GM23338 (cell line): Measurements from ENCODE around the gene UMODL1. TPM values are rescaled to one million over a fixed set of nuclear protein-coding genes. Genes with fewer than 3 reads are reported as not detected.

ENCODE experiments used
- ATAC-seq: fragments of 200-7000 bp; cut with Tn5 transposase; 3 replicates; pipeline ENCODE4 v1.9.1; 2020
- DNase-seq: peaks from one replicate; pipeline ENCODE4 v3.0.0-alpha.2; 2015; ENCODE audit warnings: low spot score
- H2AFZ ChIP-seq: fragments of 200-600 bp; sonication (generic); 2 replicates; pipeline ENCODE4 v1.8.0; 2016; ENCODE audit warnings: antibody characterized with exemption, mild to moderate bottlenecking, moderate library complexity
- H3F3A ChIP-seq: fragments of 200-600 bp; sonication (generic); replicated peaks from 2 replicates; pipeline ENCODE4 v1.8.0; 2017; ENCODE audit warnings: antibody characterized with exemption, mixed run types, low read depth
- H3K27ac ChIP-seq: fragments of 200-600 bp; sonication (generic); 2 replicates; pipeline ENCODE4 v1.6.1; 2016; ENCODE audit warnings: low read depth
- H3K27me3 ChIP-seq: fragments of 200-600 bp; sonication (generic); 2 replicates; pipeline ENCODE4 v1.8.0; 2016; ENCODE audit warnings: mild to moderate bottlenecking, mixed run types, moderate library complexity; ENCODE audit not compliant: insufficient read depth
- H3K36me3 ChIP-seq: fragments of 200-600 bp; sonication (generic); 2 replicates; pipeline ENCODE4 v1.8.0; 2016; ENCODE audit warnings: mild to moderate bottlenecking; ENCODE audit not compliant: insufficient read depth
- H3K4me1 ChIP-seq: fragments of 200-600 bp; sonication (generic); 2 replicates; pipeline ENCODE4 v1.8.0; 2016; ENCODE audit warnings: mild to moderate bottlenecking, moderate library complexity; ENCODE audit not compliant: insufficient read depth
- H3K4me2 ChIP-seq: fragments of 200-600 bp; sonication (generic); 2 replicates; pipeline ENCODE4 v1.7.1; 2017; ENCODE audit warnings: mixed run types
- H3K4me3 ChIP-seq: fragments of 200-600 bp; sonication (generic); 2 replicates; pipeline ENCODE4 v1.6.1; 2016; ENCODE audit warnings: mixed run types
- H3K79me2 ChIP-seq: fragments of 200-600 bp; sonication (generic); replicated peaks from 2 replicates; pipeline ENCODE4 v1.8.0; 2017; ENCODE audit warnings: mild to moderate bottlenecking; ENCODE audit not compliant: insufficient read depth
- H3K9me2 ChIP-seq: fragments of 200-600 bp; sonication (generic); 2 replicates; pipeline ENCODE4 v1.8.0; 2017; ENCODE audit not compliant: insufficient read depth
- H4K20me1 ChIP-seq: fragments of 200-600 bp; sonication (generic); replicated peaks from 2 replicates; pipeline ENCODE4 v1.8.0; 2017; ENCODE audit warnings: mild to moderate bottlenecking; ENCODE audit not compliant: insufficient read depth
- H3K27ac Mint-ChIP-seq: 2 replicates; pipeline ENCODE4 v1.8.0; 2020; ENCODE audit warnings: inconsistent platforms, mild to moderate bottlenecking, moderate library complexity, mixed read lengths
- H3K27me3 Mint-ChIP-seq: 3 replicates; pipeline ENCODE4 v1.8.0; 2022; ENCODE audit warnings: low read depth, mild to moderate bottlenecking, moderate library complexity, mixed read lengths, inconsistent platforms; ENCODE audit not compliant: insufficient read depth, poor library complexity
- H3K36me3 Mint-ChIP-seq: 3 replicates; pipeline ENCODE4 v1.8.0; 2021; ENCODE audit warnings: low read depth, mild to moderate bottlenecking, inconsistent platforms, moderate library complexity, mixed read lengths
- H3K4me1 Mint-ChIP-seq: 3 replicates; pipeline ENCODE4 v1.8.0; 2020; ENCODE audit warnings: mild to moderate bottlenecking, inconsistent platforms, mixed read lengths
- H3K4me3 Mint-ChIP-seq: 3 replicates; pipeline ENCODE4 v1.8.0; 2021; ENCODE audit warnings: moderate library complexity, mild to moderate bottlenecking, inconsistent platforms, mixed read lengths
- H3K9me3 Mint-ChIP-seq: 3 replicates; pipeline ENCODE4 v1.8.0; 2020; ENCODE audit warnings: moderate library complexity, mild to moderate bottlenecking, inconsistent platforms, mixed read lengths
- CREB1 ChIP-seq: fragments of 250-450 bp; sonication (Bioruptor Pico); IDR thresholded peaks from 2 replicates; pipeline ENCODE4 v1.5.0; 2020; ENCODE audit warnings: low read depth, mild to moderate bottlenecking, moderate library complexity
- ETS1 ChIP-seq: IDR thresholded peaks from 2 replicates; pipeline ENCODE4 v1.6.1; 2016; ENCODE audit warnings: antibody characterized with exemption
- EZH2 ChIP-seq: fragments of 200-600 bp; sonication (generic); IDR thresholded peaks from one replicate; pipeline ENCODE4 v1.8.0; 2017; ENCODE audit warnings: antibody characterized with exemption, mild to moderate bottlenecking, low read depth; ENCODE audit not compliant: unreplicated experiment
- EZH2phosphoT487 ChIP-seq: fragments of 200-600 bp; sonication (generic); IDR thresholded peaks from one replicate; pipeline ENCODE4 v1.8.1; 2018; ENCODE audit warnings: antibody characterized with exemption; ENCODE audit not compliant: unreplicated experiment
- JUNB ChIP-seq: IDR thresholded peaks from one replicate; pipeline ENCODE4 v1.6.1; 2016; ENCODE audit warnings: antibody characterized with exemption; ENCODE audit not compliant: unreplicated experiment
- NANOG ChIP-seq: IDR thresholded peaks from 2 replicates; pipeline ENCODE4 v1.6.1; 2016; ENCODE audit warnings: antibody characterized with exemption, borderline replicate concordance
- POLR2AphosphoS5 ChIP-seq: IDR thresholded peaks from 2 replicates; pipeline ENCODE4 v1.6.1; 2016; ENCODE audit warnings: antibody characterized with exemption, low read depth
- STAT1 ChIP-seq: IDR thresholded peaks from one replicate; pipeline ENCODE4 v1.6.1; 2016; ENCODE audit warnings: antibody characterized with exemption; ENCODE audit not compliant: unreplicated experiment
- ZNF114 ChIP-seq: fragments of 250-450 bp; sonication (Bioruptor Pico); IDR thresholded peaks from 2 replicates; pipeline ENCODE4 v1.5.0; 2020; ENCODE audit warnings: mild to moderate bottlenecking, moderate library complexity
- ZNF331 ChIP-seq: fragments of 250-450 bp; sonication (Bioruptor Pico); IDR thresholded peaks from 2 replicates; pipeline ENCODE4 v1.5.0; 2020; ENCODE audit warnings: low read depth, mild to moderate bottlenecking, moderate library complexity
- ZNF462 ChIP-seq: fragments of 250-450 bp; sonication (Bioruptor Pico); IDR thresholded peaks from 2 replicates; pipeline ENCODE4 v1.5.0; 2020; ENCODE audit warnings: mild to moderate bottlenecking, moderate library complexity
- polyA plus RNA-seq: library from polyadenylated mRNA; unstranded; fragments of >200 nt; fragmentation: Nextera tagmentation; extraction: Ambion mirVana; gene quantifications from 2 replicates; pipeline ENCODE4 v1.2.1, GENCODE V29; 2016
- total RNA-seq: library from RNA; depleted of rRNA; stranded (reverse); fragments of >200 nt; shearing (Covaris generic); gene quantifications from 2 replicates; pipeline ENCODE4 v1.2.3, GENCODE V29; 2014
- TF ChIP-seq, protein P1 (sequence below), 2 experiments: fragments of 200-600 bp in 1 of 2; sonication (generic) in 1 of 2; conservative IDR thresholded peaks; 2 replicates each; pipeline versions ENCODE4 v1.5.1 to v1.6.1; 2016 to 2017; ENCODE audit warnings: antibody characterized with exemption in 2 of 2, low read depth in 2 of 2, mild to moderate bottlenecking in 2 of 2, moderate library complexity in 1 of 2
- TF ChIP-seq, protein P2 (sequence below): IDR thresholded peaks from one replicate; pipeline ENCODE4 v1.6.1; 2018; ENCODE audit warnings: antibody characterized with exemption; ENCODE audit not compliant: unreplicated experiment

The UMODL1 gene
- total and polyA plus RNA-seq, 2 experiments from 2014 or later, result not detected

- H3K9me3 Mint-ChIP-seq, result peaks cover 11% of the 10 kb centered on the region
- peaks cover 7% of the 10 kb centered on the region for H3K4me1 Mint-ChIP-seq
- no peak overlapping the region for H3K4me3 ChIP-seq
- no peaks in the 10 kb centered on the region for H3K9me2 ChIP-seq
- ATAC-seq (no peak), DNase-seq (no peak)
- H3K27ac ChIP-seq, result no peak overlapping the region
- no peak overlapping the region for H3K4me3 Mint-ChIP-seq
- H3K27ac Mint-ChIP-seq, result no peak overlapping the region
- H3K27me3 Mint-ChIP-seq, result peaks cover 5% of the 10 kb centered on the region
- no peaks in the 10 kb centered on the region for H3K27me3 ChIP-seq
- no peak overlapping the region for H2AFZ ChIP-seq
- no peaks in the 10 kb centered on the region for H3K36me3 ChIP-seq
- peaks cover 9% of the 10 kb centered on the region; the same call in 2 of the 3 replicates for H3K36me3 Mint-ChIP-seq
- H3K4me2 ChIP-seq, result no peak overlapping the region
- H4K20me1 ChIP-seq, result no peaks in the 10 kb centered on the region
- H3K79me2 ChIP-seq, result no peaks in the 10 kb centered on the region
- H3K4me1 ChIP-seq, result no peaks in the 10 kb centered on the region
- TF ChIP-seq STAT1, result no peak
- no peak for TF ChIP-seq EZH2phosphoT487
- TF ChIP-seq CREB1, result no peak
- TF ChIP-seq, protein P1, sequence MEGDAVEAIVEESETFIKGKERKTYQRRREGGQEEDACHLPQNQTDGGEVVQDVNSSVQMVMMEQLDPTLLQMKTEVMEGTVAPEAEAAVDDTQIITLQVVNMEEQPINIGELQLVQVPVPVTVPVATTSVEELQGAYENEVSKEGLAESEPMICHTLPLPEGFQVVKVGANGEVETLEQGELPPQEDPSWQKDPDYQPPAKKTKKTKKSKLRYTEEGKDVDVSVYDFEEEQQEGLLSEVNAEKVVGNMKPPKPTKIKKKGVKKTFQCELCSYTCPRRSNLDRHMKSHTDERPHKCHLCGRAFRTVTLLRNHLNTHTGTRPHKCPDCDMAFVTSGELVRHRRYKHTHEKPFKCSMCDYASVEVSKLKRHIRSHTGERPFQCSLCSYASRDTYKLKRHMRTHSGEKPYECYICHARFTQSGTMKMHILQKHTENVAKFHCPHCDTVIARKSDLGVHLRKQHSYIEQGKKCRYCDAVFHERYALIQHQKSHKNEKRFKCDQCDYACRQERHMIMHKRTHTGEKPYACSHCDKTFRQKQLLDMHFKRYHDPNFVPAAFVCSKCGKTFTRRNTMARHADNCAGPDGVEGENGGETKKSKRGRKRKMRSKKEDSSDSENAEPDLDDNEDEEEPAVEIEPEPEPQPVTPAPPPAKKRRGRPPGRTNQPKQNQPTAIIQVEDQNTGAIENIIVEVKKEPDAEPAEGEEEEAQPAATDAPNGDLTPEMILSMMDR (conservative IDR thresholded peaks at IDR 0.05; ENCODE audit: low read depth in 2 of 2), result no peak
- no peak for TF ChIP-seq ETS1
- TF ChIP-seq ZNF114, result no peak
- no peak for TF ChIP-seq EZH2
- TF ChIP-seq ZNF462 (CRISPR knock-in tag), result no peak
- TF ChIP-seq ZNF331 (CRISPR knock-in tag), result no peak
- TF ChIP-seq POLR2AphosphoS5, result no peak
- TF ChIP-seq NANOG, result no peak
- TF ChIP-seq JUNB, result no peak
- TF ChIP-seq, protein P2, sequence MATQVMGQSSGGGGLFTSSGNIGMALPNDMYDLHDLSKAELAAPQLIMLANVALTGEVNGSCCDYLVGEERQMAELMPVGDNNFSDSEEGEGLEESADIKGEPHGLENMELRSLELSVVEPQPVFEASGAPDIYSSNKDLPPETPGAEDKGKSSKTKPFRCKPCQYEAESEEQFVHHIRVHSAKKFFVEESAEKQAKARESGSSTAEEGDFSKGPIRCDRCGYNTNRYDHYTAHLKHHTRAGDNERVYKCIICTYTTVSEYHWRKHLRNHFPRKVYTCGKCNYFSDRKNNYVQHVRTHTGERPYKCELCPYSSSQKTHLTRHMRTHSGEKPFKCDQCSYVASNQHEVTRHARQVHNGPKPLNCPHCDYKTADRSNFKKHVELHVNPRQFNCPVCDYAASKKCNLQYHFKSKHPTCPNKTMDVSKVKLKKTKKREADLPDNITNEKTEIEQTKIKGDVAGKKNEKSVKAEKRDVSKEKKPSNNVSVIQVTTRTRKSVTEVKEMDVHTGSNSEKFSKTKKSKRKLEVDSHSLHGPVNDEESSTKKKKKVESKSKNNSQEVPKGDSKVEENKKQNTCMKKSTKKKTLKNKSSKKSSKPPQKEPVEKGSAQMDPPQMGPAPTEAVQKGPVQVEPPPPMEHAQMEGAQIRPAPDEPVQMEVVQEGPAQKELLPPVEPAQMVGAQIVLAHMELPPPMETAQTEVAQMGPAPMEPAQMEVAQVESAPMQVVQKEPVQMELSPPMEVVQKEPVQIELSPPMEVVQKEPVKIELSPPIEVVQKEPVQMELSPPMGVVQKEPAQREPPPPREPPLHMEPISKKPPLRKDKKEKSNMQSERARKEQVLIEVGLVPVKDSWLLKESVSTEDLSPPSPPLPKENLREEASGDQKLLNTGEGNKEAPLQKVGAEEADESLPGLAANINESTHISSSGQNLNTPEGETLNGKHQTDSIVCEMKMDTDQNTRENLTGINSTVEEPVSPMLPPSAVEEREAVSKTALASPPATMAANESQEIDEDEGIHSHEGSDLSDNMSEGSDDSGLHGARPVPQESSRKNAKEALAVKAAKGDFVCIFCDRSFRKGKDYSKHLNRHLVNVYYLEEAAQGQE, result no peak
- H3F3A ChIP-seq, result no peaks in the 10 kb centered on the region
Observed at GRCh38 chr21:42098957-42099505, 27.9 kb downstream of the UMODL1 start.
